Erythroblast (primary cell): ENCODE measurements around the gene E2F1.

Source experiments
- GATA1 ChIP-seq: IDR thresholded peaks from 2 replicates; pipeline ENCODE4 v1.6.1; 2011; ENCODE audit warnings: low read depth, mild to moderate bottlenecking, control low read depth, low read length, moderate library complexity
- POLR2A ChIP-seq: IDR thresholded peaks from 2 replicates; pipeline ENCODE4 v1.6.1; 2011; ENCODE audit warnings: mild to moderate bottlenecking, low read length

- no peak for TF ChIP-seq POLR2A
- TF ChIP-seq GATA1 = no peak
These were observed 10.3 kb upstream of the E2F1 start for GRCh38 chr20:33696448-33696847.
